Stimulated activated CD4-positive, alpha-beta T cell treated with anti-CD3 and anti-CD28 coated beads, TNF-alpha, amount 100 ng/mL, for 48 hours (primary cell): ENCODE results near the gene CEP55.
"Not testable (repeated sequence)": the region's sequence is repeated elsewhere in the genome, so short reads cannot be mapped to it uniquely, and the experiment has no call there.

Experiments
- DNase-seq, 3 donors: peaks; one replicate each; pipeline ENCODE4 v3.0.0-alpha.2; 2020; ENCODE audit warnings: low read depth in 3 of 3

The CEP55 gene

DNA sequence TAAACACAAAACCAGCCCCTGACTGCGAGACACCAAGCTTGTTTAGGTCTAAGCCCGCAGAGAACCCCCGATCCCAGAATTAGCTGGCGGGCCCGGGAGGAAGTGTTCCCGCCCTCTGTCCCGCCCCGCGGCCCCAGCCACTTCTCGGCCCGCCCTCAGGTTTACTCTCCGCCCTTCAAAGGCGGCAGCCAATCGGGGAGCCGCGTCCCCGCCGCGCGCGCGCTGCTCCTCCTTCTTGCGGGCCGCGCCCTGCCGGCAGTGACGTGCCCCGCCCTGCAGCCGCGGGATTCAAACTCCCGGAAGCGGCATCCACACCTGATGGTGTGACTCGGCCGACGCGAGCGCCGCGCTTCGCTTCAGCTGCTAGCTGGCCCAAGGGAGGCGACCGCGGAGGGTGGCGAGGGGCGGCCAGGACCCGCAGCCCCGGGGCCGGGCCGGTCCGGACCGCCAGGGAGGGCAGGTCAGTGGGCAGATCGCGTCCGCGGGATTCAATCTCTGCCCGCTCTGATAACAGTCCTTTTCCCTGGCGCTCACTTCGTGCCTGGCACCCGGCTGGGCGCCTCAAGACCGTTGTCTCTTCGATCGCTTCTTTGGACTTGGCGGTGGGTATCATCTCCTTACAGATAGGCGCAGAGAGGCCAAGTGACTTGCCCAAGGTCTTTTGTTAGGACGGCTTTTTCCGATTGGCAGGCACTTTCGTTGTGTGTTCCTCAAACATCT lies at the start of gene CEP55:
TSS of gene CEP55 (plus strand) at position 291 of the 720 bp plus-strand sequence. CDS start 3,440 bp downstream, outside the sequence.
- DNase-seq, result peak; percentile 91 to 93 (median 91)

DNA sequence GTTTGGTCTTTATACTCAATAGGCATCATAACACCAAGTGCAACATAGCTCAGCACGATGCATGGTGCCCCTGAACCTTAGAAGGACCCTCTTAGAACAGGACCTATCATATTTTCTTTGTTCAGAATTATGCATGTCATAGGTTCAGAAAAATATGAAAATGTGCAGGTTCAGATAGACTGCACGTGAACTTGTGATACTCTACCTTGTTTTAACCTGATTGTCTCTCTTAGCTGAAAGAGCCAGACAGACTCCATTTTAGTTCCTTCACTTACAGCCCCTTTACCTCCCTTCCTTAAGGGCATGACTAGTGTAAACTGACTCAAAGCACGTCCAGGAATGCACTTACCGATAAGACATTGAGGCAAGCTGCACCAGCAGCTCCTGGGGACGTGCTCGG lies 49.4 kb upstream of the CEP55 start:
- no peak for DNase-seq

DNA sequence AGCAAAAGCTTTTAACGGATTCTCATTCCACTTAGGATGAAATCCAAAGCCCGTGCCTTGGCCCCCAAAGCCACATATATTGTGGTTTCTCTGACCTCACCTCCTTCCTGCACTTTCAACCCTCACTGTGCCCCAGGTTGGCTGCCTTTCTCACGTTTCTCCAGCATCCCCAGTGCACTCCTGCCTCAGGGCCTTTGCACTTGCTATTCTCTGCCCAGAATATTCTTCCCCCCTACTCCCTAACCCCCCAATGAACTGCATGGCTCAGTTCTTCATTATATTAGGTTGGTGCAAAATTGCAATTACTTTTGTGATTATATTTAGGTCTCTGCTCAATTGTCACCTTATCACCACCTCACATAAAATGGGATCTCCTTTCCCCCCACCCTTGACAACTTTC lies 48.4 kb upstream of the CEP55 start:
- DNase-seq, result no peak

DNA sequence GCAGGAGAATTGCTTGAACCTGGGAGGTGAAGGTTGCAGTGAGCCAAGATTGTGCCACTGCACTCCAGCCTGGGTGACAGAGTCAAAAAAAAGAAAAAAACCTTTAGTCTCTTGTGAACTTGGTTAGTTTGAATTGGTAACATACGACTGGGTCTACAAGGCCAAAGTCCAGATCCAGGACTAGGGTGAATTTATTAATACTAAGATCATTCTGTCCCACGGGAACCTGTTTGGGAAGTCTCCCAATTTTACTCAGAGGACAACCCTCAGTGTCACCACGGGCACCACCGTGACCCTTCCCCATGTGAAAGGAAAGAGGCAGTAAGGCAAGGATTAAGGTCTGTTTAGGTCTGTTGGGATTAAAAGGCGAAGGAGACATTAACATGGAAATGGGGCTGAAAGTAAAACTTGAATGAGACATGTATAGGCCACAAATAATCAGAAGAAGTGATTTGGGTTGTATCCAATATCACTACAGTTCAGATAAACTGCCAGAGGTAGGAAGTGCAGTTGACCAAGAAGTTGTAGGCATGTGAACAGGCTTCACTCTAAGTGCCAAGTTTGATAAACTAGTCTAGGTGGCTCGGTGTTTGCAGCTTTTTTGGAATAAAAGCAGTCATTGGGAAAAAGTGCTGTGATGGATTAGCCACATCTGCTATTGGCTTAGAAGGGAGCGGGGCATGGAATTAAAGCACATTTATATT lies 45.0 kb upstream of the CEP55 start:
- no peak for DNase-seq

DNA sequence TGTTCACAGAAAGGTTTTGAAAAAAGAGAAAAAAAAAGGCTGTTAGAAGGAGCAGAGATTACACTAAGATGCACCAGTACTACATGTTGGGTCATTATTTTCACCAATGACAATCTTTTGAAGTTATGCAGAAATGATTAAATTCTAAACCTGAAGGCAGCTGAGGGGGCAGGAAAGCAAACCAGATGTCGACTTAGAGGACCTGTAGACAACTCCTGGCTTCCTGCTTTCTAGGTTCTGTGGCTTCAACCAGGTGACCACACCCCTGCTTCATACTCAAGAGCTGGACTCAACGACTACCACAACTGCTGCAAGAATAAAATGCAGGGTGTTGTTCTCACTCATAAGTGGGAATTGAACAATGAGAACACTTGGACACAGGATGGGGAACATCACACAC lies 44.3 kb upstream of the CEP55 start:
- DNase-seq, result no peak

DNA sequence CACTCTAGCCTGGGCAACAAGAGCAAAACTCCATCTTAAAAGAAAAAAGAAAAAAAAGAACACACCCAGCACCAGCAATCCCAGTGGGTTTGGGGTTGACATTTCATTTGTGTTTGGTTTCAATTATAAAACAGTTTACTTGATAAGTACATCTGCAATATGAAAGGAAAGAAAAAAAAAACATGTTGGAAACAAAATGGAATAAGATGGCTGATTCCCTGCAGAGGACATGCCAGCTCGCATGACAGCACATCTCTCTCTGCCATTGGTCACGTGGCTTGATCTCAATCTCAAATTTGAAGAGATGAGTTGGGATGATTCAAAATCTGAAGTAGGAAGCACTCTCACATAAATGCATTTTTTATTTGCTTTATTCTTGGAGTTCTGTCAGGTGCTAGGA lies 42.3 kb upstream of the CEP55 start:
- DNase-seq, result no peak

DNA sequence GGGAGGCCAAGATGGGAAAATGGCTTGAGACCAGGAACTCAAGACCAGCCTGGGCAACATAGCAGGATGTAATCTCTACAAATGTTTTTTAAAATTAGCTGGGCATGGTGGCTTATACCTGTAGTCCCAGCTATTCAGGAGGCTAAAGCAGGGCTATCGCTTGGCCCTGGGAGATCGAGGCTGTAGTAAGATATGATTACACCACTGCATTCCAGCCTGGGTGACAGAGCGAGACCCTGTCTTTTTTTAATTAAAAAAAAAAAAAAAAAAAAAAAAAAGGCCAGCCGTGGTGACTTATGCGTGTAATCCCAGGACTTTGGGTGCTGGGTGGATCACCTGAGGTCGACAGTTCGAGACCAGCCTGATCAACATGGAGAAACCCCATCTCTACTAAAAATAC lies 41.7 kb upstream of the CEP55 start:
- no peak for DNase-seq

- no peak for DNase-seq
These were observed 39.9 kb upstream of the CEP55 start for GRCh38 chr10:93456480-93456879.

DNA sequence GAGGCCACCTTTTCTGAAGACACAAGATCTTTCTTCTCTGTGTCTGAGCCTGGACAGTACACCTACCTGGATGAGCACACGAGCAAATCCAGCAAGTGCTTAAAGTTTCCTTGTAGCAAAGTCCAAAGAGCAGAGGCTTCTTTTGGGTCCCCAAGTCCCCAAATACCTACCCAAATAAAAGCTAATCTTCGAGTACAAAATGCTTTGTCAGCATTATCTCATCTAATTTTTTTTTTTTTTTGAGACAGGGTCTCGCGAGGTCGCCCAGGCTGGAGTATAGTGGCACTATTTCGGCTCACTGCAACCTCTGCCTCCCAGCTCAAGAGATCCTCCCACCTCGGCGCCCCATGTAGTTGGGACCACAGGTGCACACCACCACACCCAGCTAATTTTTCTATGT lies 38.9 kb upstream of the CEP55 start:
- DNase-seq, result no peak

DNA sequence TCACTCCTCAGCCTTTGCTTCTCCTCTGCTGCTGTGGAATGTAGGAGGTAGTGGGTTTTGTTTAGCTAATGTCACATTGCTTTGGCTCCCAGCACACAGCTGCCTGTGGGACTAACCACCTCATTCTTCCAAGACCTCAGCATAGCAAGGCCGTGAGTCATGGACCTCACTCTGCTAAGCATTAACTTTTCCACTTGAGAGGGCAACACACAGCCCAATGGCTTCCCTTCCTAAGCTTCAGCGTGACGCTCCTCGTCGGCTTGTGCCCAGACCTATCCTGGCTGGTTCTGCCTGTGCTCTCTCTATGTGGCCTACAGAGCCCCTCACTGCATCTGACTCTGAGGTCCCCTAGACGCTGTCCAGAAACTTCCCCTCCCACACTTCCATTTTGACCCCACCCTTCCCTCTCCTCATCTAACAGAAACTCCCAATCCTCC lies 37.6 kb upstream of the CEP55 start:
- no peak for DNase-seq

- DNase-seq, result no peak
These were observed 36.9 kb upstream of the CEP55 start for GRCh38 chr10:93459466-93459865.

DNA sequence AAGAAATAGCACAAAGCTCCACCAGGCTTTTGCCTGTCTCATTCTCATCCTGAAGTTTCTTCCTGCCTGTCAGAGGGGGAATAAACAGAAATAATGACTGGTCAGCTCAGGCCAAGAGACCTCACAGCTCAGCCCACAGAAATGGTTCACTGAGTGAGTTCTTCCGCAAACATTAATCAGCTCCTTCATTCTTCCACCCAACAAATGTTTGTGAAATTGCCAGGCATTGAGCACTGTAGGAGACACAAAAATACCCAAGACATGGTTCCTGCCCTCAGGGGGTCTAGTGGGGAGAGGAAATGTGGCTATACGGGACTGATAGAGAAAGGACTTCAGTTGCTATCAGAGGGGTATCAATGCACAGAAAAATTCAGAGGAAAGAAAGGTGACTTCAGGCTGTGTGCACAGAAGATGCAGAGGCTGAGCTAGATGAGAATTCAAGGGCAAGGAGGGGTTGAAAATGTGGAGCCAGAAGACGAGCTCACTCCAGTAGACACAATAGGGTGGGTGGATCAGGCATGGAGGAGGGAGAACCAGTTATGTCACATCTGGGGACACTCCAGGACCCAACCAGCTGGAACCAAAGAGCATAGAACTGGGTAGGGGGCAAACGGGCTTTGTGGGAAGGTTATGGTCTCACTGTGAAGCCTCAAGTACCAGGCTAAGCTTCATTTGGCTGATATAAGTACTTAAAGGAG lies 35.2 kb upstream of the CEP55 start:
- DNase-seq, result no peak

GRCh38 chr10:93461807-93462178 lies 34.6 kb upstream of the CEP55 start:
- DNase-seq, result no peak

DNA sequence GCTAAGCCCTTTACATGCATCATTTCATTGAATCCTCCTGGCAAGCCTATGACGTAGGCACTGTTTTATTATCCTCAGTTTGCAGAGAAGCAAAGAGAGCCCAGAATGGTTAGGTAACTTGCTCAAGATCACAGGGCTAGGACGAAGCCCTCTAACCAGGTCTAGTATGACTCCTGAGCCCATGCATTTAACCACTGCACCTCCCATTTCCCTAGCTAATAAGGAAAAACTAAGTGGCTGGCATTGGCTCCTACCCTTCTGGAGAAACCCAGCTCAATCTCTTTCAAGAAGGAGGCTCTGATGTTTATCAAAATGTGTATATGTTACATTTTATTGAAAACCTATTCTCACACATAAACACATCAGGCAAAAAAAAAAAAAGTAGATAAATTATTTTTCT lies 34.0 kb upstream of the CEP55 start:
- DNase-seq, result no peak

- peak in 1 of 3 donors; percentile 43 for DNase-seq
These were observed 33.5 kb upstream of the CEP55 start for GRCh38 chr10:93462881-93463280.

DNA sequence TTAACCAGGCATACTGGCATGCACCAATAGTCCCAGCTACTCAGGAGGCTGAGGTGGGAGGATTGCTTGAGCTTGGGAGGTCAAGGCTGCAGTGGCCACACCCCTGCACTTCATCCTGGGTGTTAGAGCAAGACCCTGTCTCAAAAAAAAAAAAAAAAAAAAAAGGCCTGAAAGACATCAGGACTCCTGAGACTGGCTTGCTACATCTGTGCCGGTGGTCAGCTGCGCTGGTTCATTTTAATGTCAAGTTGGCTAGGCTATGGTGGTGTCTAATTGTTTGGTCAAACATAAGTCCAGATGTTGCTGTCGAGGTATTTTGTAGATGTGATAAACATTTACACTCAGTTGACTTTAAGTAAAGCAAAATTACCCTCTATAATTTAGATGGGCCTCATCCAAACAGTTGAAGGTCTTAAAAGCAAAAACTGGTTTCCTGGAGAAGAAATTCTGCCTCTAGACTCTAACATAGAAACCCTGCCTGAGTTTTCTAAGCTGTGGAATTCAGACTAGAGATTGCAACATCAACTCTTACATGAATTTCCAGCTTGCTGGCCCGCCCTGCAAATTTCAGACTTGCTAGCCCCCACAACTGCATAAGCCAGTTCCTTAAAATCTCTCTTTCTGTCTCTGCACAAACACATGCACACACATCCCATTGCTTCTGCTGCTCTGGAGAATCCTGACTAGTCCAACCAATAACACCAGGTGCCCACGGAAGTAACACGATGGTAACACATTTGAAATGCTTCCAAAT lies 32.5 kb upstream of the CEP55 start:
- no peak for DNase-seq

GRCh38 chr10:93464776-93465388 lies 31.5 kb upstream of the CEP55 start:
- DNase-seq, result no peak

GRCh38 chr10:93465806-93466675 lies 30.4 kb upstream of the CEP55 start:
- DNase-seq, result no peak

- not testable (repeated sequence) for DNase-seq
These were observed 28.8 kb upstream of the CEP55 start for GRCh38 chr10:93467635-93468034.

DNA sequence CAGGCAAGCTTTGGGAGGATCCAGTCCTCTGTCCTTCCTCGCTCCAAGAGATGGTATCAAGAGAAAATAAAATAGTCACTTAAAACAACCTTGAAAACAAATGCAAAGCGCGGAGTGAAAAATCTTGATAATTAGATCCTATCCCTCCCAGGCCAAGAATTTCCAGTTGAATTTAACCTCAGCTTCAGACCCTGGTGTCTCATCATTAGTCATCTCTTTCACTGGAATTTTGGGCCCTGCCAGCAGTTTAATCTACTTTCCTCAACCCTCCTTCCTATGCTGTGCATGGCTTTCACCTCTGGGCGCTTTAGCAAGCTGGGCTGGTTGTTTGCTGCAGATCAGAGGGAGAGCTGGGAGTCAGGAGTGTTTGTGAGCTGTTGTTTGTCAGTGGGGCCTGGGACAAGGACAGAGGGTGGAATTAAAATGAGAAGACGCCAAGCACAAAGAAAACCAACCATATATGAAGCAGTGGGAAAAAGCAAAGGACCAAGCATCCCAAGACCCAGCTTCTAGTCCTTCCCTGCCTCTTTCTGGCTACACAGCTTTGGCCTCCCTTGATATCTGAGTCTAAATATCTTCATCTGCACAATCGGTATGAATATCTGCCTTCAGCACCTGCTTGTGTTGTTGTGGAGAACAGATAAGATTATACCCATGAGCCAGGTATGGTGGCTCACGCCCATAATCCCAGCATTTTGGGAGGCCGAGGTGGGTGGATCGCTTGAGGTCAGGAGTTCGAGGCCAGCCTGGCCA lies 27.8 kb upstream of the CEP55 start:
- DNase-seq, result no peak
